Stimulated activated CD8-positive, alpha-beta memory T cell treated with anti-CD3 and anti-CD28 coated beads, Interleukin-7, amount 100 ng/mL, for 4 hours (primary cell): Measurements from ENCODE around the gene VMAC.
"Not testable (repeated sequence)": the region's sequence is repeated elsewhere in the genome, so short reads cannot be mapped to it uniquely, and the experiment has no call there.

Source experiments
- DNase-seq, 2 donors: peaks; one replicate each; pipeline ENCODE4 v3.0.0-alpha.2; 2020; ENCODE audit warnings: low read depth in 2 of 2

VMAC gene

GRCh38 chr19:5904352-5905113 is at the start of gene VMAC:
Gene VMAC, plus strand, starts transcription at chr19:5904872. Its CDS starts 19 bp downstream, at chr19:5904891.
- peak; percentile 100 for DNase-seq

- DNase-seq = not testable (repeated sequence)
These were observed 49.5 kb upstream of the VMAC start for GRCh38 chr19:5855151-5855550.

GRCh38 chr19:5857203-5858081 is 47.2 kb upstream of the VMAC start:
- DNase-seq = no peak

- no peak for DNase-seq
These were observed 41.5 kb upstream of the VMAC start for GRCh38 chr19:5863030-5863665.

- DNase-seq = no peak
These were observed 40.5 kb upstream of the VMAC start for GRCh38 chr19:5864013-5864720.

- no peak for DNase-seq
These were observed 39.8 kb upstream of the VMAC start for GRCh38 chr19:5864725-5865486.

- no peak for DNase-seq
These were observed 38.9 kb upstream of the VMAC start for GRCh38 chr19:5865772-5866171.

GRCh38 chr19:5867201-5868136 is 37.2 kb upstream of the VMAC start:
- no peak for DNase-seq

- DNase-seq = no peak
These were observed 33.7 kb upstream of the VMAC start for GRCh38 chr19:5870986-5871394.

GRCh38 chr19:5873617-5874199 is 31.0 kb upstream of the VMAC start:
- DNase-seq = no peak

- not testable (repeated sequence) for DNase-seq
These were observed 30.2 kb upstream of the VMAC start for GRCh38 chr19:5874496-5874895.

- no peak for DNase-seq
These were observed 27.2 kb upstream of the VMAC start for GRCh38 chr19:5877427-5877826.

GRCh38 chr19:5877882-5878281 is 26.8 kb upstream of the VMAC start:
- no peak for DNase-seq

GRCh38 chr19:5880196-5880595 is 24.5 kb upstream of the VMAC start:
- DNase-seq = no peak

- DNase-seq = no peak
These were observed 24.0 kb upstream of the VMAC start for GRCh38 chr19:5880604-5881078.

- DNase-seq = no peak
These were observed 23.0 kb upstream of the VMAC start for GRCh38 chr19:5881543-5882299.

- DNase-seq = no peak
These were observed 22.2 kb upstream of the VMAC start for GRCh38 chr19:5882421-5882968.

GRCh38 chr19:5883157-5883873 is 21.4 kb upstream of the VMAC start:
- not testable (repeated sequence) for DNase-seq
